Measurements from ENCODE around the gene WFDC2.

The WFDC2 gene

GRCh38 chr20:45523821-45524220, 54.3 kb downstream of the WFDC2 start:
- no peak for DNase-seq
- intact Hi-C loops (cut with DNase I) = no loop called here

- intact Hi-C loops (cut with DNase I) = no loop called here
- DNase-seq = no peak
These were observed 57.7 kb downstream of the WFDC2 start for GRCh38 chr20:45527294-45527693.

Measured in head of caudate nucleus (tissue), 42 donors.